GM12878 (cell line): ENCODE measurements around the gene CRAMP1. TPM values are rescaled to one million over a fixed set of nuclear protein-coding genes. Genes with fewer than 3 reads are reported as not detected.

Experiments used
- ATAC-seq: fragments of 200-7000 bp; cut with Tn5 transposase; 3 replicates; pipeline ENCODE4 v1.9.1; 2020; ENCODE audit warnings: mild to moderate bottlenecking, moderate library complexity
- BruUV-seq: library from RNA; stranded (reverse); fragments of 400-500 nt; replicated peaks from 2 replicates; lab custom pipeline; 2021; lab: Mats Ljungman, UMichigan
- CTCF ChIA-PET: fragments of 300-600 bp; sonication (Branson Sonifier 250); formaldehyde crosslinking; extraction: SDS; loops from one replicate; lab custom pipeline; 2021; ENCODE audit warnings: inconsistent platforms; lab: Yijun Ruan, JAX
- POLR2A ChIA-PET: fragments of 350-600 bp; formaldehyde crosslinking; extraction: SDS; loops from one replicate; lab custom pipeline; 2021; ENCODE audit warnings: inconsistent platforms; lab: Charles Lee
- RAD21 ChIA-PET: fragments of 300-600 bp; sonication (Branson Sonifier 250); formaldehyde crosslinking; loops from one replicate; lab custom pipeline; 2023; ENCODE audit warnings: antibody characterized with exemption; ENCODE audit not compliant: unreplicated experiment; lab: Charles Lee
- SMC1A ChIA-PET: fragments of 300-600 bp; sonication (Branson Sonifier 250); formaldehyde crosslinking; loops from one replicate; lab custom pipeline; 2023; ENCODE audit not compliant: unreplicated experiment, uncharacterized antibody; lab: Charles Lee
- DNase-seq: peaks from one replicate; pipeline ENCODE4 v3.0.0-alpha.2; 2011; ENCODE audit warnings: low read depth, low spot score
- FAIRE-seq: peaks from 3 replicates; lab custom pipeline; 2011; peaks lifted over from hg19 to GRCh38; lab: Jason Lieb, UNC
- H2AFZ ChIP-seq: 2 replicates; pipeline ENCODE4 v1.6.0; 2011; ENCODE audit warnings: low read depth, low read length, control low read depth; ENCODE audit not compliant: control insufficient read depth
- H3K27ac ChIP-seq: 2 replicates; pipeline ENCODE4 v1.5.1; 2011; ENCODE audit warnings: control low read depth; ENCODE audit not compliant: control insufficient read depth, insufficient read depth
- H3K27me3 ChIP-seq, 2 experiments: replicated peaks in 1 of 2; 2 replicates each; pipeline versions ENCODE4 v1.6.0 to v1.6.1; 2011; ENCODE audit warnings: low read length in 1 of 2; ENCODE audit not compliant: control insufficient read depth in 2 of 2, insufficient read depth in 2 of 2
- H3K36me3 ChIP-seq, 2 experiments: 2 replicates each; pipeline ENCODE4 v1.5.1; 2011; ENCODE audit warnings: low read length in 1 of 2; ENCODE audit not compliant: control insufficient read depth in 2 of 2, insufficient read depth in 2 of 2
- H3K4me1 ChIP-seq: 2 replicates; pipeline ENCODE4 v1.6.1; 2011; ENCODE audit warnings: mild to moderate bottlenecking, low read length, moderate library complexity, mixed read lengths; ENCODE audit not compliant: control insufficient read depth, insufficient read depth
- H3K4me2 ChIP-seq: 2 replicates; pipeline ENCODE4 v1.6.0; 2011; ENCODE audit warnings: control low read depth; ENCODE audit not compliant: control insufficient read depth, insufficient read depth
- H3K4me3 ChIP-seq: fragments of 200-600 bp; sonication (generic); 2 replicates; pipeline ENCODE4 v1.5.1; 2016
- H3K79me2 ChIP-seq: 2 replicates; pipeline ENCODE4 v1.6.0; 2011; ENCODE audit warnings: low read length; ENCODE audit not compliant: control insufficient read depth, insufficient read depth
- H3K9ac ChIP-seq: 2 replicates; pipeline ENCODE4 v1.8.0; 2011; ENCODE audit warnings: low read length, control low read depth, mixed read lengths; ENCODE audit not compliant: control insufficient read depth, insufficient read depth
- H3K9me3 ChIP-seq: replicated peaks from 3 replicates; pipeline ENCODE4 v1.5.1; 2011; ENCODE audit warnings: mild to moderate bottlenecking, low read length; ENCODE audit not compliant: control insufficient read depth, insufficient read depth
- H4K20me1 ChIP-seq: 2 replicates; pipeline ENCODE4 v1.6.0; 2011; ENCODE audit not compliant: control insufficient read depth, insufficient read depth
- BACH1 ChIP-seq: fragments of 450-650 bp; IDR thresholded peaks from 2 replicates; pipeline ENCODE4 v1.6.1; 2017; ENCODE audit warnings: mild to moderate bottlenecking, borderline replicate concordance
- ESRRA ChIP-seq: IDR thresholded peaks from 2 replicates; pipeline ENCODE4 v1.6.1; 2012; ENCODE audit warnings: mild to moderate bottlenecking, low read length, improper control_type of control experiment
- FOXM1 ChIP-seq: IDR thresholded peaks from 2 replicates; pipeline ENCODE4 v1.6.1; 2012; ENCODE audit warnings: low read depth, mild to moderate bottlenecking, inconsistent platforms, low read length, moderate library complexity
- NBN ChIP-seq: fragments of 450-650 bp; IDR thresholded peaks from 2 replicates; pipeline ENCODE4 v1.6.1; 2016
- NFIC ChIP-seq: IDR thresholded peaks from 2 replicates; pipeline ENCODE4 v1.6.1; 2012; ENCODE audit warnings: low read depth, mild to moderate bottlenecking, inconsistent platforms, low read length, moderate library complexity
- RBBP5 ChIP-seq: fragments of 200-600 bp; sonication (generic); conservative IDR thresholded peaks from 2 replicates; pipeline ENCODE4 v1.6.1; 2016
- SMC3 ChIP-seq: IDR thresholded peaks from 2 replicates; pipeline ENCODE4 v1.6.1; 2011; ENCODE audit warnings: low read length, improper control_type of control experiment, borderline replicate concordance
- SPI1 ChIP-seq: IDR thresholded peaks from 2 replicates; pipeline ENCODE4 v1.6.1; 2011; ENCODE audit warnings: low read depth, mild to moderate bottlenecking, low read length, moderate library complexity, borderline replicate concordance; ENCODE audit not compliant: insufficient read depth
- ZNF274 ChIP-seq: IDR thresholded peaks from one replicate; pipeline ENCODE4 v1.8.0; 2011; ENCODE audit not compliant: insufficient read length, insufficient read depth
- WGBS: methylation state at CpG from one replicate; pipeline ENCODE4 v1.1.6; 2016; ENCODE audit warnings: low lambda C conversion rate; ENCODE audit not compliant: insufficient replicate concordance, insufficient coverage; ENCODE audit errors: missing lambda C conversion rate; 5-methylcytosine and 5-hydroxymethylcytosine counted together
- in situ Hi-C: fragments of 300-500 bp; cut with MboI; formaldehyde crosslinking; loops from 9 replicates; pipeline ENCODE4 v1.14.3; 2018; ENCODE audit warnings: mixed read lengths
- intact Hi-C: fragments of 100-400 bp; cut with micrococcal nuclease; formaldehyde crosslinking; loops from one replicate; pipeline ENCODE4 v1.14.2; 2022; ENCODE audit not compliant: unreplicated experiment
- polyA plus RNA-seq, 11 experiments: library from polyadenylated mRNA; depleted of rRNA in 4 of 11; unstranded in 6 of 11; stranded (reverse) in 5 of 11; fragments of >200 nt; fragmentation: Nextera tagmentation in 4 of 11; fragmentation: Illumina TruSeq in 1 of 11; extraction: Ambion mirVana in 4 of 11; extraction: Trizol in 1 of 11; gene quantifications; 1 replicate in 1 of 11; 2 replicates in 10 of 11; pipeline versions ENCODE4 v1.2.1 to v1.2.3, GENCODE V29; 2011 to 2016; ENCODE audit warnings: inconsistent platforms in 2 of 11, missing spikeins in 2 of 11, low read depth in 1 of 11
- total RNA-seq, 4 experiments: library from RNA; depleted of rRNA in 3 of 4; stranded (reverse); fragments of >200 nt in 3 of 4; fragmentation: Illumina TruSeq in 1 of 4; extraction: Trizol in 1 of 4; gene quantifications; 2 replicates each; pipeline versions ENCODE4 v1.2.1 to v1.2.3, GENCODE V29; 2013 to 2021
- TF ChIP-seq, protein P1 (sequence below): IDR thresholded peaks from 2 replicates; pipeline ENCODE4 v1.6.1; 2012; ENCODE audit warnings: low read depth, low read length, improper control_type of control experiment
- TF ChIP-seq, protein P2 (sequence below): IDR thresholded peaks from 2 replicates; pipeline ENCODE4 v1.6.1; 2012; ENCODE audit warnings: low read depth, low read length, improper control_type of control experiment
- TF ChIP-seq, protein P3 (sequence below): IDR thresholded peaks from 2 replicates; pipeline ENCODE4 v1.6.1; 2012; ENCODE audit warnings: mild to moderate bottlenecking, low read depth, low read length
- TF ChIP-seq, protein P4 (sequence below), 3 experiments: IDR thresholded peaks in 2 of 3; conservative IDR thresholded peaks in 1 of 3; 2 replicates each; pipeline ENCODE4 v1.5.1; 2011; ENCODE audit warnings: low read depth in 3 of 3, low read length in 3 of 3, mild to moderate bottlenecking in 3 of 3, control low read depth in 2 of 3, moderate library complexity in 2 of 3, inconsistent platforms in 1 of 3, mixed read lengths in 1 of 3; ENCODE audit not compliant: control insufficient read depth in 2 of 3, insufficient read depth in 1 of 3; ENCODE audit errors: extremely low read depth in 1 of 3

Gene CRAMP1
- total and polyA plus RNA-seq, 10 of the 15 experiments (the other 5 are each of a cell fraction or from before 2014, with no cell fraction given): 0.37 to 9.8 (median 3.9) TPM

DNA sequence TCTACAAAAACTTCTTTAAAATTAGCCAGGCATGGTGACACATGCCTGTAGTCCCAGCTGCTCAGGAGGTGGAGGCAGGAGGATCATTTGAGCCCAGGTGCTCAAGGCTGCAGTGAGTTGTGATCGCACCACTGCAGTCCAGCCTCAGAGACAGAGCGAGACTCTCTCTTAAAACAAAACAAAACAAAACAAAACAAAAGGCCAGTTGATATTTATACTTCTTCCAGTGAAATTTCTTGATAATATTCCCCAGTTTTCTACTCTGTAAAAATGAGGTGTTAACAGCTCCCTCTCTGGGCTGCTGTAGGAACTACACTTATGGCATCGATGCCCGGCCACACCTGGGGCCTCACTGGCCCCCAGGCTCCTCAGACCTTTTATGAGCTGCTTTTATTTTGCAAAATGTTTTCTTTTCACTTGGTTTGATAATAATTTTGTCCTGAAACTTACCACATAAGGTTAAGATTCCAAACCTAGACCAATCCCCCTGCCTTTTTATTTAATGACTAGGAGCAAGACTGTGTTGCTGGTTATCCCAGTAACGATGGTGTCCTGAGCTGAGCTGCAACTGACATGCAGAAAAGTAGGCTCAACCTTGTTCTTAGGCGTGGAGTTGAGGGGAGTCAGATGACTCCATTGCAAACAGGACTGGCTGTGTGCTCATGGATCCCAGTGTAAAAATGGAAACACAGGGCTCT, 111.4 kb downstream of the CRAMP1 start:
- Histone ChIP-seq H3K4me2 (peak overlapping the region; percentile 25; the same call in 1 of the 2 replicates), H3K9me3 (no peaks in the 10 kb centered on the region), H3K79me2 (peaks cover 5% of the 10 kb centered on the region), H3K27me3 (no peaks in the 10 kb centered on the region), H3K36me3 (peaks cover 9 to 16% of the 10 kb centered on the region in 2 experiments), H4K20me1 (no peaks in the 10 kb centered on the region; the same call in 1 of the 2 replicates), H3K27ac (no peak overlapping the region), H3K4me3 (no peak overlapping the region), H3K4me1 (peaks cover 32% of the 10 kb centered on the region), H3K9ac (no peak overlapping the region), H2AFZ (no peak overlapping the region)
- WGBS: 55% methylated on average over 6 of the region's 6 CpGs
- ATAC-seq (peak; percentile 71), DNase-seq (no peak), FAIRE-seq (no peak)
- intact Hi-C loops: no loop called here
- no TSS peak for BruUV-seq
- ChIA-PET POLR2A (no interaction called here), RAD21 (interaction anchor here (0.6 to 1.3 kb wide), 3 partner anchors 12 to 996 kb away, joined by 4 to 5 read pairs (median 4); partner anchors contain the start of gene JPT2), SMC1A (interaction anchor here (0.9 to 1.2 kb wide), 3 partner anchors 15 to 360 kb away, joined by 3 read pairs; no protein-coding TSS in a partner anchor), CTCF (interaction anchor here (0.7 to 2.0 kb wide), 7 partner anchors 8 to 232 kb away, joined by 3 to 6 read pairs (median 4); partner anchors contain the start of gene JPT2)
- in situ Hi-C loops: no loop called here
- no peak for TF ChIP-seq BACH1
- no peak for TF ChIP-seq NFIC
- no peak for TF ChIP-seq SPI1
- TF ChIP-seq, protein P1, sequence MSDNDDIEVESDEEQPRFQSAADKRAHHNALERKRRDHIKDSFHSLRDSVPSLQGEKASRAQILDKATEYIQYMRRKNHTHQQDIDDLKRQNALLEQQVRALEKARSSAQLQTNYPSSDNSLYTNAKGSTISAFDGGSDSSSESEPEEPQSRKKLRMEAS: no peak
- TF ChIP-seq, protein P2, sequence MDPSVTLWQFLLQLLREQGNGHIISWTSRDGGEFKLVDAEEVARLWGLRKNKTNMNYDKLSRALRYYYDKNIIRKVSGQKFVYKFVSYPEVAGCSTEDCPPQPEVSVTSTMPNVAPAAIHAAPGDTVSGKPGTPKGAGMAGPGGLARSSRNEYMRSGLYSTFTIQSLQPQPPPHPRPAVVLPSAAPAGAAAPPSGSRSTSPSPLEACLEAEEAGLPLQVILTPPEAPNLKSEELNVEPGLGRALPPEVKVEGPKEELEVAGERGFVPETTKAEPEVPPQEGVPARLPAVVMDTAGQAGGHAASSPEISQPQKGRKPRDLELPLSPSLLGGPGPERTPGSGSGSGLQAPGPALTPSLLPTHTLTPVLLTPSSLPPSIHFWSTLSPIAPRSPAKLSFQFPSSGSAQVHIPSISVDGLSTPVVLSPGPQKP: no peak
- no peak for TF ChIP-seq ESRRA
- TF ChIP-seq, protein P3, sequence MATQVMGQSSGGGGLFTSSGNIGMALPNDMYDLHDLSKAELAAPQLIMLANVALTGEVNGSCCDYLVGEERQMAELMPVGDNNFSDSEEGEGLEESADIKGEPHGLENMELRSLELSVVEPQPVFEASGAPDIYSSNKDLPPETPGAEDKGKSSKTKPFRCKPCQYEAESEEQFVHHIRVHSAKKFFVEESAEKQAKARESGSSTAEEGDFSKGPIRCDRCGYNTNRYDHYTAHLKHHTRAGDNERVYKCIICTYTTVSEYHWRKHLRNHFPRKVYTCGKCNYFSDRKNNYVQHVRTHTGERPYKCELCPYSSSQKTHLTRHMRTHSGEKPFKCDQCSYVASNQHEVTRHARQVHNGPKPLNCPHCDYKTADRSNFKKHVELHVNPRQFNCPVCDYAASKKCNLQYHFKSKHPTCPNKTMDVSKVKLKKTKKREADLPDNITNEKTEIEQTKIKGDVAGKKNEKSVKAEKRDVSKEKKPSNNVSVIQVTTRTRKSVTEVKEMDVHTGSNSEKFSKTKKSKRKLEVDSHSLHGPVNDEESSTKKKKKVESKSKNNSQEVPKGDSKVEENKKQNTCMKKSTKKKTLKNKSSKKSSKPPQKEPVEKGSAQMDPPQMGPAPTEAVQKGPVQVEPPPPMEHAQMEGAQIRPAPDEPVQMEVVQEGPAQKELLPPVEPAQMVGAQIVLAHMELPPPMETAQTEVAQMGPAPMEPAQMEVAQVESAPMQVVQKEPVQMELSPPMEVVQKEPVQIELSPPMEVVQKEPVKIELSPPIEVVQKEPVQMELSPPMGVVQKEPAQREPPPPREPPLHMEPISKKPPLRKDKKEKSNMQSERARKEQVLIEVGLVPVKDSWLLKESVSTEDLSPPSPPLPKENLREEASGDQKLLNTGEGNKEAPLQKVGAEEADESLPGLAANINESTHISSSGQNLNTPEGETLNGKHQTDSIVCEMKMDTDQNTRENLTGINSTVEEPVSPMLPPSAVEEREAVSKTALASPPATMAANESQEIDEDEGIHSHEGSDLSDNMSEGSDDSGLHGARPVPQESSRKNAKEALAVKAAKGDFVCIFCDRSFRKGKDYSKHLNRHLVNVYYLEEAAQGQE: no peak
- TF ChIP-seq ZNF274: no peak
- TF ChIP-seq RBBP5: no peak
- TF ChIP-seq, protein P4, sequence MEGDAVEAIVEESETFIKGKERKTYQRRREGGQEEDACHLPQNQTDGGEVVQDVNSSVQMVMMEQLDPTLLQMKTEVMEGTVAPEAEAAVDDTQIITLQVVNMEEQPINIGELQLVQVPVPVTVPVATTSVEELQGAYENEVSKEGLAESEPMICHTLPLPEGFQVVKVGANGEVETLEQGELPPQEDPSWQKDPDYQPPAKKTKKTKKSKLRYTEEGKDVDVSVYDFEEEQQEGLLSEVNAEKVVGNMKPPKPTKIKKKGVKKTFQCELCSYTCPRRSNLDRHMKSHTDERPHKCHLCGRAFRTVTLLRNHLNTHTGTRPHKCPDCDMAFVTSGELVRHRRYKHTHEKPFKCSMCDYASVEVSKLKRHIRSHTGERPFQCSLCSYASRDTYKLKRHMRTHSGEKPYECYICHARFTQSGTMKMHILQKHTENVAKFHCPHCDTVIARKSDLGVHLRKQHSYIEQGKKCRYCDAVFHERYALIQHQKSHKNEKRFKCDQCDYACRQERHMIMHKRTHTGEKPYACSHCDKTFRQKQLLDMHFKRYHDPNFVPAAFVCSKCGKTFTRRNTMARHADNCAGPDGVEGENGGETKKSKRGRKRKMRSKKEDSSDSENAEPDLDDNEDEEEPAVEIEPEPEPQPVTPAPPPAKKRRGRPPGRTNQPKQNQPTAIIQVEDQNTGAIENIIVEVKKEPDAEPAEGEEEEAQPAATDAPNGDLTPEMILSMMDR (IDR thresholded peaks at IDR 0.05 in 2 of 3, conservative IDR thresholded peaks at IDR 0.05 in 1 of 3; ENCODE audit: control insufficient read depth in 2 of 3, extremely low read depth in 1 of 3, insufficient read depth in 1 of 3, low read depth in 3 of 3, low read length in 3 of 3): peak; percentile 65 to 77 (median 77)
- peak; percentile 43; the same call in 1 of the 2 replicates for TF ChIP-seq SMC3
- no peak for TF ChIP-seq NBN
- no peak for TF ChIP-seq FOXM1
